Peyer's patch (tissue), 4 donors: ENCODE measurements around the gene COL6A1. TPM values are rescaled to one million over a fixed set of nuclear protein-coding genes. Genes with fewer than 3 reads are reported as not detected.
A peak's percentile ranks its signal among the peaks of the same experiment; 100 is the strongest.

Experiments used
- DNase-seq, 3 donors: peaks; one replicate each; pipeline ENCODE4 v3.0.0-alpha.2; 2017 to 2019
- H3K27ac ChIP-seq, 4 donors: fragments of 200-600 bp; sonication (generic); one replicate each; pipeline ENCODE4 v1.5.1; 2016 to 2019
- H3K27me3 ChIP-seq, 2 donors: fragments of 200-600 bp; sonication (generic); one replicate each; pipeline ENCODE4 v1.5.1; 2019
- H3K36me3 ChIP-seq, 3 donors: fragments of 200-600 bp; sonication (generic); one replicate each; pipeline ENCODE4 v1.5.1; 2016 to 2019
- H3K4me1 ChIP-seq, 4 donors: fragments of 200-600 bp; sonication (generic); one replicate each; pipeline ENCODE4 v1.5.1; 2016 to 2019
- H3K4me3 ChIP-seq, 4 donors: fragments of 200-600 bp; sonication (generic); 1 replicate in 3 of 4; 2 replicates in 1 of 4; pipeline ENCODE4 v1.5.1; 2016 to 2019; ENCODE audit warnings: mild to moderate bottlenecking in 1 of 4
- H3K9me3 ChIP-seq, 4 donors: fragments of 200-600 bp; sonication (generic); one replicate each; pipeline ENCODE4 v1.5.1; 2016 to 2019; ENCODE audit warnings: mild to moderate bottlenecking in 1 of 4
- CTCF ChIP-seq, 6 experiments: fragments of 450-650 bp in 4 of 6; fragments of 200-600 bp in 2 of 6; sonication (generic) in 1 of 6; IDR thresholded peaks; one replicate each; pipeline ENCODE4 v1.5.1; 2017 to 2019; ENCODE audit warnings: antibody characterized with exemption in 6 of 6, mild to moderate bottlenecking in 3 of 6, moderate library complexity in 1 of 6
- POLR2A ChIP-seq, 2 donors: fragments of 450-650 bp; IDR thresholded peaks; one replicate each; pipeline ENCODE4 v1.5.1; 2017; ENCODE audit warnings: antibody characterized with exemption in 2 of 2, mild to moderate bottlenecking in 2 of 2, moderate library complexity in 2 of 2
- total RNA-seq, 4 donors: library from RNA; depleted of rRNA; stranded (reverse); fragments of >200 nt; gene quantifications; one replicate each; pipeline ENCODE4 v1.1.0, GENCODE V29; 2016

COL6A1 gene
- total RNA-seq, 4 donors from 2014 or later: 37.7 to 458 (median 161) TPM

- TF ChIP-seq CTCF (IDR thresholded peaks at IDR 0.05) (no peak), POLR2A (IDR thresholded peaks at IDR 0.05) (no peak)
- Histone ChIP-seq H3K36me3 (no peaks in the 10 kb centered on the region), H3K27ac (peak overlapping the region; percentile 78 to 95 (median 84)), H3K27me3 (peaks cover 0 to 9% of the 10 kb centered on the region in 2 donors), H3K9me3 (no peaks in the 10 kb centered on the region), H3K4me1 (peaks cover 3 to 48% (median 21%) of the 10 kb centered on the region in 4 donors), H3K4me3 (peak overlapping the region in 1 of 4 donors; percentile 56)
- DNase-seq: peak in 2 of 3 donors; percentile 51 to 63
These were observed 9.8 kb upstream of the COL6A1 start for GRCh38 chr21:45971616-45972352.

DNA sequence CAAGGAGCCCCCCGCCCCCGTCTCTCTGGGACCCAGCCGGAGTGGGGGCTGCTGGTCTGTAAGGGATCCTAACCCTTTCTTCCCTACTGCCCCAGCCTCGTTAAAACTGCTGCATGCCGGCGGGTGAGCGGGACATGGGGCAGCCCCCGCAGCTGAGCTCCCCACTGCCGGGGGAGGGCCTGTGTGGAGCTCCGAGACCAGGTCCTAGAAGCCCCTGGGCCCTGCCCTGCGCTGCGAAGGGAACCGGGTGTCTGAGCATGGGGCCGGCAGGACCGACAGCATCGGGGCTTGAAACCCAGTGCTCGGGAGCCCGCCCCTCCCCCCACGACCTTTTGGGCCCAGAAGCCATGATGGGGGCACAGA lies 9.2 kb upstream of the COL6A1 start:
- no peaks in the 10 kb centered on the region for H3K9me3 ChIP-seq
- DNase-seq: peak in 2 of 3 donors; percentile 47
- peaks cover 3 to 48% (median 21%) of the 10 kb centered on the region in 4 donors for H3K4me1 ChIP-seq
- TF ChIP-seq POLR2A (IDR thresholded peaks at IDR 0.05) (no peak), CTCF (IDR thresholded peaks at IDR 0.05) (no peak)
- H3K36me3 ChIP-seq: no peaks in the 10 kb centered on the region
- H3K4me3 ChIP-seq: peak overlapping the region; percentile 46 to 56 (median 52)
- H3K27me3 ChIP-seq: peaks cover 0 to 9% of the 10 kb centered on the region in 2 donors
- peak overlapping the region; percentile 78 to 95 (median 84) for H3K27ac ChIP-seq

DNA sequence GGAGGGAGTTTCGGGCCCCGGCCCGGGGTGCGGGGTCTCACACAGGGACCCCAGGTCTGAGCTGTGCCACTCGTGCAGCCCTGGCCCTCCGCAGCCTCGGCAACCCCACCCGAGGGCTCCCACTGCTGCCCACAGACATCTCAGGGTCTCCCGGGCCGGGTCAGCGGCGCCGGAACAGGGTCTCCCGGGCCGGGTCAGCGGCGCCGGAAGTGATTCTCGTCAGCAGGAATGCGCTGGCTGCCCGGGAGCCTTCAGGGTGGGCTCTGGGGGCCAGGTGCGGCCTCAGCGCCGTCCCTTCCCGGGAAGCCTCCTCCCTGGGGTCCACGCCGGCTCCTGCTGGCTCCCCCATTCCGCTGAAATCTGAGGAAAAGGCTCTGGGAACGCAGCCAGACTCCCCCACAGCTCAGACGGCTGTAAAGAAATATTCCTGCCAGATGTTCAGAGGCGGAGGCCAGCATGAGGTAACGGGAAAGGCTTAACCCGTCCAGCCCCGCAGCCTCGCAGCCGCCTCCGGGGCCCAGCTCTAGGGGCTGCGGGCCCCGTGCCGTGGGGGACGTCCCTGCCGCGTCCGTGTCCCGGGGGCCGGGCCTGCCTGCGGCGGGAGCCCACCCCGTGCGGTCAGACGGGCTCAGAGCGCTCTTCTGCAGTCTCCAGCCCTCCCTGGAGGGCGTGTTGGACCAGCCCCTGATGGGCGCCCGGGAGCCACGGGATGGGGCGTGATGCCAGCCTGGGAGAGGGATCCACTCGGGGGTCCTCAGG lies 8.7 kb upstream of the COL6A1 start:
- Histone ChIP-seq H3K9me3 (no peaks in the 10 kb centered on the region), H3K36me3 (no peaks in the 10 kb centered on the region), H3K4me3 (peak overlapping the region; percentile 46 to 56 (median 52)), H3K27ac (peak overlapping the region; percentile 78 to 95 (median 84)), H3K27me3 (peaks cover 0 to 9% of the 10 kb centered on the region in 2 donors), H3K4me1 (peaks cover 3 to 48% (median 21%) of the 10 kb centered on the region in 4 donors)
- peak in 2 of 3 donors; percentile 59 to 62 for DNase-seq
- TF ChIP-seq CTCF (IDR thresholded peaks at IDR 0.05): no peak
- TF ChIP-seq POLR2A (IDR thresholded peaks at IDR 0.05): no peak

DNA sequence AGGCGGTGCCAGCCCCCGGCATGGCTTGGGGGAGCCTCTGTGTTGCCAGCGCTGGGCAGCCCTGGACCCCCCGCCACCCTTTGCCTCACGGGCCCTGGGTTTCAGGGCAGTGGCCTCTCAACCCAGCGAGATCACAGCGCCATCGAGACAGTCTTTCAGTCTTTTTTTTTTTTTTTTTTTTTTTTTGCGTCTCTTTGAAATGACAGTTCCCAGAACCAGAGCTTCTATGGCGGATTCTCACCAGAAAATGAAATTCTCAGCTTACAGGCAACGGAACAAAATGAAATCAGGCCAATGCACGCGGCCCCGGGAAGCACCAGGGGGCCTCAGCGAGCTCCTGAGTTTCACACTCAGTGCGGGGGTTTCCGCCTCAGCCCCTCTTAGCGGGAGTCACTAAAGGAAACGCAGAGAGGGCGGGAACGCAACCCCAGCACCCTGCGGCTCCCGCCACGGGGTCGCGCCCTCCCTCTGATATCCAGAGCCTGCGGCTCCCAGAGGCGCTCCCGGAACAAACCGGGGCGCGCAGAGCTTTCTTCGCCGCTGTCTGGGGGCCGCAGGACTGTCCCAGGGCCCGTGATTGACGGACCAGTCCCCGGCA lies 8.0 kb upstream of the COL6A1 start:
- Histone ChIP-seq H3K27ac (peak overlapping the region; percentile 78 to 95 (median 84)), H3K4me3 (peak overlapping the region; percentile 51 to 56 (median 54)), H3K9me3 (no peaks in the 10 kb centered on the region), H3K36me3 (no peaks in the 10 kb centered on the region), H3K4me1 (peaks cover 3 to 51% (median 21%) of the 10 kb centered on the region in 4 donors), H3K27me3 (peaks cover 0 to 9% of the 10 kb centered on the region in 2 donors)
- no peak for TF ChIP-seq POLR2A (IDR thresholded peaks at IDR 0.05)
- TF ChIP-seq CTCF (IDR thresholded peaks at IDR 0.05): peak; percentile 30 to 54 (median 44)
- peak; percentile 67 to 86 (median 68) for DNase-seq
